ENCODE measurements around the gene DUSP16. TPM values are rescaled to one million over a fixed set of nuclear protein-coding genes. Genes with fewer than 3 reads are reported as not detected.

The DUSP16 gene
- total RNA-seq, 4 donors from 2014 or later, result 15.3 to 29.0 (median 25.0) TPM

DNA sequence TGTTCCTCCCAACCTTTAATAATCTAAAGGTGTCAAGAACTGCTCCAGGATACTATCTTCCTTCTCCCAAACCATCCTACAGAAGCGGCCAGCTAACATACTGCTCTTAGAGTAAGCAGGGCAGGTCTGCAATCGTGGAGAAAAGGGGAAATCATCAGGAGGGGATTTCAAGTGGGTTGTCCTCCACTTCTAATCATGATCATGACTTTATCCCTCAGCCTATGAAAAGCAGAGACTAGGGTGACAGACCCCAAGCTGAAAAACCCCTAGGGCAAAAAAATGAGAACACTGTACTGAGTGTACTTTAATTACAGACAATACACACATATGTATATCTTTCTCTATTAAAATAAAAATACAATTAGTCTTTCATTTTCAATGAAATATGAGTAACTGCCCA, 13.9 kb downstream of the DUSP16 start:
- DNase-seq (ENCODE audit: low spot score in 2 of 2), result no peak
- no peak overlapping the region for H3K4me3 ChIP-seq (ENCODE audit: low read depth, poor library complexity, severe bottlenecking)
- no peak for TF ChIP-seq POLR2A (IDR thresholded peaks at IDR 0.05)
- TF ChIP-seq, protein P1, sequence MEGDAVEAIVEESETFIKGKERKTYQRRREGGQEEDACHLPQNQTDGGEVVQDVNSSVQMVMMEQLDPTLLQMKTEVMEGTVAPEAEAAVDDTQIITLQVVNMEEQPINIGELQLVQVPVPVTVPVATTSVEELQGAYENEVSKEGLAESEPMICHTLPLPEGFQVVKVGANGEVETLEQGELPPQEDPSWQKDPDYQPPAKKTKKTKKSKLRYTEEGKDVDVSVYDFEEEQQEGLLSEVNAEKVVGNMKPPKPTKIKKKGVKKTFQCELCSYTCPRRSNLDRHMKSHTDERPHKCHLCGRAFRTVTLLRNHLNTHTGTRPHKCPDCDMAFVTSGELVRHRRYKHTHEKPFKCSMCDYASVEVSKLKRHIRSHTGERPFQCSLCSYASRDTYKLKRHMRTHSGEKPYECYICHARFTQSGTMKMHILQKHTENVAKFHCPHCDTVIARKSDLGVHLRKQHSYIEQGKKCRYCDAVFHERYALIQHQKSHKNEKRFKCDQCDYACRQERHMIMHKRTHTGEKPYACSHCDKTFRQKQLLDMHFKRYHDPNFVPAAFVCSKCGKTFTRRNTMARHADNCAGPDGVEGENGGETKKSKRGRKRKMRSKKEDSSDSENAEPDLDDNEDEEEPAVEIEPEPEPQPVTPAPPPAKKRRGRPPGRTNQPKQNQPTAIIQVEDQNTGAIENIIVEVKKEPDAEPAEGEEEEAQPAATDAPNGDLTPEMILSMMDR (IDR thresholded peaks at IDR 0.05), result no peak
- intact Hi-C loops (cut with DNase I; ENCODE audit: low total_unique reads), result no loop called here
- WGBS, 2 donors, result 78 to 82% methylated on average over 2 of the region's 2 CpGs

DNA sequence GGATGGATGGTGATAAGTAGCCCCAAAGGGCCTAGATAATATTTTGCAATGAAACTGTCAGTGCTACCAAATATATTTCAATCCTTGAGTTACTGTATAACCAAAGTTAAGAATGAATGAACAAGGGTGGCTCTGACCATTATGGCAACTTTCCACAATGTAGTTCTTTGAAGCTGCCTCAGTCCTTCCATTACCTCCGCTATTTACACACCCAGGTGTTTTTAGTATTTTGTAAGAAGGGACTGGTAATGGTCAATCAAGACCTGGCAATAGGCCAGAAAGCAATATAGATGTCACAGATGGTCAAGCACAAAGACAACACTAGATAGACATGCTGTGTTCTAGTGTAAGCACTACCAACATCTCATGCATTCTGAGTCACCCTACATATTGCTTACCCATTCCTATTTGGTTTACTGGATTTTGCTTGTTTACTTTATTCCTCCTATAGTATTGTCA, 16.3 kb downstream of the DUSP16 start:
- WGBS, 2 donors, result 97% methylated on average over 1 of the region's 1 CpG
- DNase-seq (ENCODE audit: low spot score in 2 of 2), result no peak
- intact Hi-C loops (cut with DNase I; ENCODE audit: low total_unique reads), result no loop called here
- no peak overlapping the region for H3K4me3 ChIP-seq (ENCODE audit: low read depth, poor library complexity, severe bottlenecking)
- no peak for TF ChIP-seq POLR2A (IDR thresholded peaks at IDR 0.05)
- TF ChIP-seq, protein P1 (IDR thresholded peaks at IDR 0.05), result no peak

DNA sequence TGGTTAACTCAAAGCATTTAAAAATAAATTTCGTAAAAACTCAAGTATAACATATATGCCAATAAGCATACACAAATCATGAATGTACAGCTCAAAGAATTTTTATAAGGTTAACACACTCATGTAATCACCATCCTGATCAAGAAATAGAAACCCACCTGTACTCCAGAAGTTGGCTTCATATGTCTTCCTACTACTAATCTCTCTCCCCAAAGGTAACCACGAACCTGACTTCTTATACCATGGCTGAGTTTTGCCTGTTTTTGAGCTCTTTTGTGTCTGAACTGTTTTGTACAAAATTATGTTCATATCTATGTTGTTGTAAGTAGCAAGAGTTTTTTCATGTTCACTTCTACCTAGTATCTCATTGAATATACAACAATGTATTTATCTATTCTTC, 18.7 kb downstream of the DUSP16 start:
- WGBS, 2 donors, result 91 to 94% methylated on average over 2 of the region's 2 CpGs
- no peak overlapping the region for H3K4me3 ChIP-seq (ENCODE audit: low read depth, poor library complexity, severe bottlenecking)
- TF ChIP-seq, protein P1 (IDR thresholded peaks at IDR 0.05), result no peak
- TF ChIP-seq POLR2A (IDR thresholded peaks at IDR 0.05), result no peak
- DNase-seq (ENCODE audit: low spot score in 2 of 2), result no peak
- intact Hi-C loops (cut with DNase I; ENCODE audit: low total_unique reads), result no loop called here

DNA sequence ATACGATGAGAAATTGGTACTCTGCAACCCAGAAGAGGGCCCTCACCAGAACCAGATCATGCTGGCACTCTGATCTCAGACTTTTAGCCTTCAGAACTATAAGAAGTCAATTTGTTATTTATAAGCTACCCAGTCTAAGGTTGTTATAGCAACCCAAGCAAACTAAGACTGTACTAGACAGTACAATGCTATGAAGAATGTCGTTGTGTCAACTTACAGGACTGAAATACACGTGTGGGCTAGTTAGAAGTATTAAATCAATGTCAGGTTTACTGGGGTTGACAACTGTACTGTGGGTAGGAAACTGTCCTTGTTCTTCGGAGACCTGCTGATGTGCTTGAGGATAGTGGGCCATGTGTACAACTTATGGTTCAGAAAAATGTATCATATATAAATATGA, 19.7 kb downstream of the DUSP16 start:
- no peak for DNase-seq (ENCODE audit: low spot score in 2 of 2)
- no peak for TF ChIP-seq POLR2A (IDR thresholded peaks at IDR 0.05)
- TF ChIP-seq, protein P1 (IDR thresholded peaks at IDR 0.05), result no peak
- no peak overlapping the region for H3K4me3 ChIP-seq (ENCODE audit: low read depth, poor library complexity, severe bottlenecking)
- WGBS, 2 donors, result 55 to 60% methylated on average over 4 of the region's 4 CpGs
- intact Hi-C loops (cut with DNase I; ENCODE audit: low total_unique reads), result no loop called here

DNA sequence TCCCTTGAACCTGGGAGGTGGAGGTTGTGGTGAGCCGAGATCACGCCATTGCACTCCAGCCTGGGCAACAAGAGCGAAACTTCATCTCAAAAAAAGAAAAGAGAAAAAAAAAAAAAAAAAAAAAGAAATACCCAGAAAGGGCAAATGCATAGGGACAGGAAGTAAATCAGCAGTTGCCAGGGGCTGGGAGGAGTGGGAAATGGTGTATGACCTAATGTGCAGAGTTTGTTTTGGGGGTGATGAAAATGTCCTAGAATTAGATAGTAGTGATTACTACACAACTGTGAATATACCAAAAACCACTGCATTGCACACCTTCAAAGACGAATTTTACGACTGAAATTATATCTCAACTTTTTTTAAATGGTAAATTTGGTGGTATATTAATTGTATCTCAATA, 20.4 kb downstream of the DUSP16 start:
- intact Hi-C loops (cut with DNase I; ENCODE audit: low total_unique reads), result no loop called here
- no peak overlapping the region for H3K4me3 ChIP-seq (ENCODE audit: low read depth, poor library complexity, severe bottlenecking)
- no peak for TF ChIP-seq POLR2A (IDR thresholded peaks at IDR 0.05)
- TF ChIP-seq, protein P1 (IDR thresholded peaks at IDR 0.05), result no peak
- WGBS, 2 donors, result 95 to 99% methylated on average over 5 of the region's 5 CpGs
- no peak for DNase-seq (ENCODE audit: low spot score in 2 of 2)

DNA sequence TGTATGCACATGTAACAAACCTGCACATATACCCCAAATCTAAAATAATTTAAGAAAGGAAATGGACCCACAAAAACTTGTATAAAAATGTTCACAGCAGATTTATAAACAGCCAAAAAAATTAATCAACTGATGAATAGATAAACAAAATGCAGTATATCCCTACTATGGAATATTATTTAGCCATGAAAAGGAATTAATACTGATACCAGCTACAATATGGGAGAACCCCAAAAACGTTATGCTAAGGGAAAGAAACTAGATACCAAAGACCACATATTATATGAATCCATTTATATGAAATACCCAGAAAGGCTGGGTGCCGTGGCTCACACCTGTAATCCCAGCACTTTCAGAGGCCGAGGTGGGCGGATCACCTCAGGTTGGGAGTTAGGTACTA, 20.9 kb downstream of the DUSP16 start:
- WGBS, 2 donors, result 96 to 97% methylated on average over 4 of the region's 4 CpGs
- no peak for DNase-seq (ENCODE audit: low spot score in 2 of 2)
- H3K4me3 ChIP-seq (ENCODE audit: low read depth, poor library complexity, severe bottlenecking), result no peak overlapping the region
- no peak for TF ChIP-seq POLR2A (IDR thresholded peaks at IDR 0.05)
- TF ChIP-seq, protein P1 (IDR thresholded peaks at IDR 0.05), result no peak
- intact Hi-C loops (cut with DNase I; ENCODE audit: low total_unique reads), result no loop called here

All from lower leg skin (tissue), 4 donors.